GM12878 (cell line): ENCODE results near the gene DPPA3. TPM values are rescaled to one million over a fixed set of nuclear protein-coding genes. Genes with fewer than 3 reads are reported as not detected.
A peak's percentile ranks its signal among the peaks of the same experiment; 100 is the strongest.

Experiments used
- ATAC-seq: fragments of 200-7000 bp; cut with Tn5 transposase; 3 replicates; pipeline ENCODE4 v1.9.1; 2020; ENCODE audit warnings: mild to moderate bottlenecking, moderate library complexity
- BruUV-seq: library from RNA; stranded (reverse); fragments of 400-500 nt; replicated peaks from 2 replicates; lab custom pipeline; 2021; lab: Mats Ljungman, UMichigan
- CTCF ChIA-PET: fragments of 300-600 bp; sonication (Branson Sonifier 250); formaldehyde crosslinking; extraction: SDS; loops from one replicate; lab custom pipeline; 2021; ENCODE audit warnings: inconsistent platforms; lab: Yijun Ruan, JAX
- POLR2A ChIA-PET: fragments of 350-600 bp; formaldehyde crosslinking; extraction: SDS; loops from one replicate; lab custom pipeline; 2021; ENCODE audit warnings: inconsistent platforms; lab: Charles Lee
- RAD21 ChIA-PET: fragments of 300-600 bp; sonication (Branson Sonifier 250); formaldehyde crosslinking; loops from one replicate; lab custom pipeline; 2023; ENCODE audit warnings: antibody characterized with exemption; ENCODE audit not compliant: unreplicated experiment; lab: Charles Lee
- SMC1A ChIA-PET: fragments of 300-600 bp; sonication (Branson Sonifier 250); formaldehyde crosslinking; loops from one replicate; lab custom pipeline; 2023; ENCODE audit not compliant: unreplicated experiment, uncharacterized antibody; lab: Charles Lee
- DNase-seq: peaks from one replicate; pipeline ENCODE4 v3.0.0-alpha.2; 2011; ENCODE audit warnings: low read depth, low spot score
- FAIRE-seq: peaks from 3 replicates; lab custom pipeline; 2011; peaks lifted over from hg19 to GRCh38; lab: Jason Lieb, UNC
- H2AFZ ChIP-seq: 2 replicates; pipeline ENCODE4 v1.6.0; 2011; ENCODE audit warnings: low read depth, low read length, control low read depth; ENCODE audit not compliant: control insufficient read depth
- H3K27ac ChIP-seq: 2 replicates; pipeline ENCODE4 v1.5.1; 2011; ENCODE audit warnings: control low read depth; ENCODE audit not compliant: control insufficient read depth, insufficient read depth
- H3K27me3 ChIP-seq, 2 experiments: replicated peaks in 1 of 2; 2 replicates each; pipeline versions ENCODE4 v1.6.0 to v1.6.1; 2011; ENCODE audit warnings: low read length in 1 of 2; ENCODE audit not compliant: control insufficient read depth in 2 of 2, insufficient read depth in 2 of 2
- H3K36me3 ChIP-seq, 2 experiments: 2 replicates each; pipeline ENCODE4 v1.5.1; 2011; ENCODE audit warnings: low read length in 1 of 2; ENCODE audit not compliant: control insufficient read depth in 2 of 2, insufficient read depth in 2 of 2
- H3K4me1 ChIP-seq: 2 replicates; pipeline ENCODE4 v1.6.1; 2011; ENCODE audit warnings: mild to moderate bottlenecking, low read length, moderate library complexity, mixed read lengths; ENCODE audit not compliant: control insufficient read depth, insufficient read depth
- H3K4me2 ChIP-seq: 2 replicates; pipeline ENCODE4 v1.6.0; 2011; ENCODE audit warnings: control low read depth; ENCODE audit not compliant: control insufficient read depth, insufficient read depth
- H3K4me3 ChIP-seq: fragments of 200-600 bp; sonication (generic); 2 replicates; pipeline ENCODE4 v1.5.1; 2016
- H3K79me2 ChIP-seq: 2 replicates; pipeline ENCODE4 v1.6.0; 2011; ENCODE audit warnings: low read length; ENCODE audit not compliant: control insufficient read depth, insufficient read depth
- H3K9ac ChIP-seq: 2 replicates; pipeline ENCODE4 v1.8.0; 2011; ENCODE audit warnings: low read length, control low read depth, mixed read lengths; ENCODE audit not compliant: control insufficient read depth, insufficient read depth
- H3K9me3 ChIP-seq: replicated peaks from 3 replicates; pipeline ENCODE4 v1.5.1; 2011; ENCODE audit warnings: mild to moderate bottlenecking, low read length; ENCODE audit not compliant: control insufficient read depth, insufficient read depth
- H4K20me1 ChIP-seq: 2 replicates; pipeline ENCODE4 v1.6.0; 2011; ENCODE audit not compliant: control insufficient read depth, insufficient read depth
- CTCF ChIP-seq, 3 experiments: IDR thresholded peaks in 2 of 3; conservative IDR thresholded peaks in 1 of 3; 2 replicates each; pipeline ENCODE4 v1.5.1; 2011; ENCODE audit warnings: low read depth in 3 of 3, low read length in 3 of 3, mild to moderate bottlenecking in 3 of 3, control low read depth in 2 of 3, moderate library complexity in 2 of 3, inconsistent platforms in 1 of 3, mixed read lengths in 1 of 3; ENCODE audit not compliant: control insufficient read depth in 2 of 3, insufficient read depth in 1 of 3; ENCODE audit errors: extremely low read depth in 1 of 3
- RBBP5 ChIP-seq: fragments of 200-600 bp; sonication (generic); conservative IDR thresholded peaks from 2 replicates; pipeline ENCODE4 v1.6.1; 2016
- SP1 ChIP-seq: IDR thresholded peaks from one replicate; pipeline ENCODE4 v1.6.1; 2011; ENCODE audit warnings: low read depth, low read length
- WGBS: methylation state at CpG from one replicate; pipeline ENCODE4 v1.1.6; 2016; ENCODE audit warnings: low lambda C conversion rate; ENCODE audit not compliant: insufficient replicate concordance, insufficient coverage; ENCODE audit errors: missing lambda C conversion rate; 5-methylcytosine and 5-hydroxymethylcytosine counted together
- in situ Hi-C: fragments of 300-500 bp; cut with MboI; formaldehyde crosslinking; loops from 9 replicates; pipeline ENCODE4 v1.14.3; 2018; ENCODE audit warnings: mixed read lengths
- intact Hi-C: fragments of 100-400 bp; cut with micrococcal nuclease; formaldehyde crosslinking; loops from one replicate; pipeline ENCODE4 v1.14.2; 2022; ENCODE audit not compliant: unreplicated experiment
- polyA plus RNA-seq, 11 experiments: library from polyadenylated mRNA; depleted of rRNA in 4 of 11; unstranded in 6 of 11; stranded (reverse) in 5 of 11; fragments of >200 nt; fragmentation: Nextera tagmentation in 4 of 11; fragmentation: Illumina TruSeq in 1 of 11; extraction: Ambion mirVana in 4 of 11; extraction: Trizol in 1 of 11; gene quantifications; 1 replicate in 1 of 11; 2 replicates in 10 of 11; pipeline versions ENCODE4 v1.2.1 to v1.2.3, GENCODE V29; 2011 to 2016; ENCODE audit warnings: inconsistent platforms in 2 of 11, missing spikeins in 2 of 11, low read depth in 1 of 11
- total RNA-seq, 4 experiments: library from RNA; depleted of rRNA in 3 of 4; stranded (reverse); fragments of >200 nt in 3 of 4; fragmentation: Illumina TruSeq in 1 of 4; extraction: Trizol in 1 of 4; gene quantifications; 2 replicates each; pipeline versions ENCODE4 v1.2.1 to v1.2.3, GENCODE V29; 2013 to 2021

The DPPA3 gene
- total and polyA plus RNA-seq, 10 of the 15 experiments (the other 5 are each of a cell fraction or from before 2014, with no cell fraction given) = 0.05 TPM; not detected in 9

- in situ Hi-C loops = no loop called here
- BruUV-seq = no TSS peak
These were observed 44.1 kb upstream of the DPPA3 start for GRCh38 chr12:7667125-7667524.

More at GRCh38 chr12:7667125-7667524, 44.1 kb upstream of the DPPA3 start:
- WGBS = 23% methylated on average over 4 of the region's 4 CpGs
- RAD21 ChIA-PET = no interaction called here
- no peak for DNase-seq
- H3K27me3 ChIP-seq = no peaks in the 10 kb centered on the region
- SMC1A ChIA-PET = no interaction called here
- no peaks in the 10 kb centered on the region for H4K20me1 ChIP-seq
- H3K36me3 ChIP-seq = no peaks in the 10 kb centered on the region
- no peaks in the 10 kb centered on the region for H3K9me3 ChIP-seq
- ATAC-seq = no peak
- no peak overlapping the region for H2AFZ ChIP-seq
- H3K4me3 ChIP-seq = no peak overlapping the region
- H3K79me2 ChIP-seq = no peaks in the 10 kb centered on the region
- no peak for FAIRE-seq
- no peak overlapping the region for H3K4me2 ChIP-seq
- POLR2A ChIA-PET = no interaction called here
- intact Hi-C loops = no loop called here
- H3K27ac ChIP-seq = no peak overlapping the region
- no peaks in the 10 kb centered on the region for H3K4me1 ChIP-seq
- TF ChIP-seq SP1 (no peak), RBBP5 (no peak), CTCF (IDR thresholded peaks at IDR 0.05 in 2 of 3, conservative IDR thresholded peaks at IDR 0.05 in 1 of 3; ENCODE audit: control insufficient read depth in 2 of 3, extremely low read depth in 1 of 3, insufficient read depth in 1 of 3, low read depth in 3 of 3, low read length in 3 of 3) (peak in 1 of 3 experiments; percentile 23; a peak in 1 of 6 replicates)
- CTCF ChIA-PET = no interaction called here
- no peak overlapping the region for H3K9ac ChIP-seq
